ENCODE data around the gene TNS1.

- TF ChIP-seq POLR2A (IDR thresholded peaks at IDR 0.05) (no peak), CTCF (IDR thresholded peaks at IDR 0.05) (no peak)
Observed at GRCh38 chr2:217906798-217907197, 96.0 kb downstream of the TNS1 start.

Measured in tibial nerve (tissue), 3 donors.